Activated naive CD8-positive, alpha-beta T cell treated with anti-CD3 and anti-CD28 coated beads for 36 hours (primary cell): ENCODE measurements around the gene TEDC1. TPM values are rescaled to one million over a fixed set of nuclear protein-coding genes. Genes with fewer than 3 reads are reported as not detected.
A peak's percentile ranks its signal among the peaks of the same experiment; 100 is the strongest.

Experiments used
- DNase-seq: peaks from one replicate; pipeline ENCODE4 v3.0.0; 2021
- H3K27ac Mint-ChIP-seq: one replicate; pipeline ENCODE4 v1.8.0; 2022; ENCODE audit warnings: mild to moderate bottlenecking, moderate library complexity, mixed read lengths
- H3K27me3 Mint-ChIP-seq: one replicate; pipeline ENCODE4 v1.8.0; 2022; ENCODE audit warnings: mild to moderate bottlenecking, mixed read lengths
- H3K36me3 Mint-ChIP-seq: one replicate; pipeline ENCODE4 v1.8.0; 2021; ENCODE audit warnings: mild to moderate bottlenecking, mixed read lengths
- H3K4me1 Mint-ChIP-seq: one replicate; pipeline ENCODE4 v1.8.0; 2021; ENCODE audit warnings: mixed read lengths
- H3K4me3 Mint-ChIP-seq: one replicate; pipeline ENCODE4 v1.8.0; 2022; ENCODE audit warnings: mild to moderate bottlenecking, moderate library complexity, mixed read lengths
- H3K9me3 Mint-ChIP-seq: one replicate; pipeline ENCODE4 v1.8.0; 2022; ENCODE audit warnings: mixed read lengths
- total RNA-seq, 2 experiments: library from RNA; stranded (reverse); gene quantifications; one replicate each; pipeline ENCODE4 v1.2.3, GENCODE V29; 2021

The TEDC1 gene
- total RNA-seq, 2 experiments from 2014 or later, result 33.6 to 34.9 TPM

DNA sequence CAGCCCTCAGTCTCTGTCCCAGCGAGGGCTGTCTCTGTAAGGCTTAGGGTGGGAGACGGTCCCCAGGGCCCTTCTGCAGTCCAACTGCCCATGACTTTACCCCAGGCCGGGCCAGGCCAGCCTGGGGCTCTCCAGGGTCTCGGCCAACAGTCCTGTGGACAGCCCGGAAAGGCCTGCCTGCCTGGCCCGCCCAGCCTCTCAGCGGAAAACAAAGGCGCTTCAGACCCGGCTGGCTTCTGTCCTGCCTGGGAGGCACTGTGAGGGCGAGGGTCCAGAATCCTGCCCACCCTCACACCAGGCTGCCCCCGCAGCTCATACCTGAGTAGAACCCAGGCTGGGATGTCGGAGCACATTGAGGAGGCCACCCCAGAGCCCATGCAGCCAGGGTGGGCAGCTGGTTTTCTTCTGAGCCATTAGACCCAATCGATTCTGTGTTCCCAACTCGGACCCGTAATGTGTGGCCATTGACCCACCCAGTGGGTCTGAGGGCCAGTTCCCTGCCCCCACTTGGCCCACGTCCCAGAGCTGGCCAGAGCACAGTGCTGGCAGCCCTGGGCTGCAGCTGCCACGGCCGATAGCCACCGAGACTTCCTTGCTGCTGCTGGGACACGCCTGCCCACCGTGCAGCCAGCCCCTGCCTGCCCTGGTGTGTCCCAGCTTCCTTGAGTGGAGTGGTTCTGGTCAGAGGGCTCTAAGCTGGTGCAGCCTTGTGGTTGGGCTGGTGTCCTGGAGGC, 14.8 kb upstream of the TEDC1 start:
- no peak overlapping the region for H3K27ac Mint-ChIP-seq
- peaks cover 33% of the 10 kb centered on the region for H3K27me3 Mint-ChIP-seq
- DNase-seq, result no peak
- H3K4me3 Mint-ChIP-seq, result no peak overlapping the region
- H3K9me3 Mint-ChIP-seq, result peaks cover 3% of the 10 kb centered on the region
- H3K36me3 Mint-ChIP-seq, result no peaks in the 10 kb centered on the region
- H3K4me1 Mint-ChIP-seq, result peaks cover 14% of the 10 kb centered on the region

DNA sequence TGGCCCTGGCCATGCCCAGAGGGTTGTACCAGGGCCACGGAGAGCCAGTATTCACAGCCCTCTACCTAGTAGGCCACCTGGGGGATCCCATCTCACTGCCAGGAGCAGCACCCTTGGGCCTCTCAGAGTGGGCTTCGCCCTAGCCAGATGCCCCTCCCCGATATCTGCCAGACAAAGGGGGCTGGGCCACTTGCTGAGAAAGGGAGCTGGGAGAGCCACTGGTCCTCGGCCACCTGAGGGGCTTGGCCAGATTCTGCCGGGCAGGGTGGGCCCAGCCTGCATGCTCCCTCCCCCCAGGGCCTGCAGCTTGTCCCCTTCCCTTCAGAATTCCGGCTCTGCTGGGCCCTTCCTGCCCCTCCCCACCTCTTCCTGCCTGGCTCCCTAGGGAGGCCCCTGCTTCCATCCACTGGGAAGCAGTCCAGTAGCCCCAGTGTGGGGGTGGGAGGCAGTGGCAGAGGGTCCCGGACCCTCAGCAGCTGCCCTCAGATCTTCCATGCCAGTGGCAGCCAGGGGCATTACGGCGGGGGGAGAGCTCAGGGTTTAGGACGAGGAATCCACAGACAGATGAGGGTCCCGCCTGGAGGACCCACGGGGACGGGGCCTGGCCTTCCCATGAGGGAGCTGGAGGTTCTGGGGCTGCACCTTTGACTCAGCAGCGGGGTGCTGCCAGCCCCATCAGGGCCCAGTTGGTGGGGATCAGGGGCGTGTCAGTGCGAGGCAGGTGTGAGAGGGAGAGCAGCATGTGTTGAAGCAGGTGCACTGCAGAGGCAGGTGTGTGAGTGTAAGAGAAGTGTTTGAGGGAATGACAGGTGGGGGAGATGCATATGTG, 14.0 kb upstream of the TEDC1 start:
- Mint-ChIP-seq H3K4me1 (peaks cover 17% of the 10 kb centered on the region), H3K4me3 (peak overlapping the region; percentile 40), H3K27ac (no peak overlapping the region), H3K9me3 (peaks cover 3% of the 10 kb centered on the region), H3K36me3 (no peaks in the 10 kb centered on the region), H3K27me3 (peaks cover 33% of the 10 kb centered on the region)
- DNase-seq, result no peak

DNA sequence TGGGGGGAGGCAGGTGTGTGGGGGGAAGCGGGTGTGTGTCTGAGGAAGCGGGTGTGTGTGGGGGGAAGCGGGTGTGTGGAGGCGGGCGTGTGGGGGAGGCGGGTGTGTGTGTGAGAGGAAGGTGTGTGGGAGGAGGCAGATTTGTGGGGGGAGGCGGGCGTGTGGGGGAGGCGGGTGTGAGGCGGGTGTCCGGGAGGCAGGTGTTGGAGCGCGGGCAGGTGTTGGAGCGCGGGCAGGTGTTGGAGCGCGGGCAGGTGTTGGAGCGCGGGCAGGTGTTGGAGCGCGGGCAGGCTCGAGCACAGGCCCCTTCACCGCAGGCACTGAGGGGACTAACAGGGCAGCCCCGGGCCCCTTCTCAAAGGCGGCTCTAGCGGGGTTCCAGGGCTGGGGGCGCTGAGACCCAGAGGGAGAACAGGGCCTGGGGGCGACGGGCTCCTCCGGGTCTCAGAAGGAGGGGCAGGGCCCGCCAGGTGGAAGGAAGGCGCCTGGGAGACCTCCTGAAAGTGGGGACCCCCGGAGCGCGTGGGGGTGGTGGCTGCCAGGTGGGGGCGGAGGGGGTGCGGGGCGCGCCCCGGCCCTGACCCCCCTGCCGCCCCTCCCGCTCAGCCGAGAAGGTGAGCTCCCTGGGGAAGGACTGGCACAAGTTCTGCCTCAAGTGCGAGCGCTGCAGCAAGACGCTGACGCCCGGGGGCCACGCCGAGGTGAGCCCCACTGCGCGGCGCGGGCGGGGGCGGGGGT, 13.2 kb upstream of the TEDC1 start:
- Mint-ChIP-seq H3K9me3 (peaks cover 3% of the 10 kb centered on the region), H3K36me3 (no peaks in the 10 kb centered on the region), H3K27me3 (peaks cover 33% of the 10 kb centered on the region), H3K4me1 (peaks cover 23% of the 10 kb centered on the region), H3K27ac (no peak overlapping the region), H3K4me3 (no peak overlapping the region)
- no peak for DNase-seq

DNA sequence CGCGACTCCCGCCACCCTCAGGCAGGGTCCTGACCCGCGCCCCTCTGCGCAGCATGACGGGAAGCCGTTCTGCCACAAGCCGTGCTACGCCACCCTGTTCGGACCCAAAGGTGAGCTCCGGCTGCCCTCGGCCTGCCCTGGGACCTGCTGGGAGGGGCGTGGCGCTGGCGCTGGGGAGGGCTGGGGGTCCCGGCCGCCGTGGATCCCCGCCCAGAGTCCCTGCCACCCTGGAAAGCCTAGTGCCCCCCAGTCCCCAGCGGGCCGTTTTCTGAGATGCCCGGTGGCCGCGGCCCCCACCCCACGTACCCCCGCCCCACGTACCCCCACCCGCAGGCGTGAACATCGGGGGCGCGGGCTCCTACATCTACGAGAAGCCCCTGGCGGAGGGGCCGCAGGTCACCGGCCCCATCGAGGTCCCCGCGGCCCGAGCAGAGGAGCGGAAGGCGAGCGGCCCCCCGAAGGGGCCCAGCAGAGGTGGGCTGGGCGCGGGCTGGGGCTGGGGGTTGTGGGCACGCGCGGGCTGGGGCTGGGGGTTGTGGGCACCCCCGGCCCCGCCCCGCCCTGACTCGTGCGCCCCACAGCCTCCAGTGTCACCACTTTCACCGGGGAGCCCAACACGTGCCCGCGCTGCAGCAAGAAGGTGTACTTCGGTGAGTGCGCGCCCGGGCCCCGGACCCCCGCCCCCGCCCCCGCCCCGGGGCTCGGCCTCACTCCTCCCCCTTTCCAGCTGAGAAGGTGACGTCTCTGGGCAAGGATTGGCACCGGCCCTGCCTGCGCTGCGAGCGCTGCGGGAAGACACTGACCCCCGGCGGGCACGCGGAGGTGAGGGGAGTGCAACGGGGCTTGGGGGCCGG, 12.4 kb upstream of the TEDC1 start:
- Mint-ChIP-seq H3K27ac (no peak overlapping the region), H3K9me3 (peaks cover 3% of the 10 kb centered on the region), H3K4me3 (no peak overlapping the region), H3K27me3 (peaks cover 33% of the 10 kb centered on the region), H3K4me1 (peaks cover 23% of the 10 kb centered on the region), H3K36me3 (no peaks in the 10 kb centered on the region)
- DNase-seq, result no peak

DNA sequence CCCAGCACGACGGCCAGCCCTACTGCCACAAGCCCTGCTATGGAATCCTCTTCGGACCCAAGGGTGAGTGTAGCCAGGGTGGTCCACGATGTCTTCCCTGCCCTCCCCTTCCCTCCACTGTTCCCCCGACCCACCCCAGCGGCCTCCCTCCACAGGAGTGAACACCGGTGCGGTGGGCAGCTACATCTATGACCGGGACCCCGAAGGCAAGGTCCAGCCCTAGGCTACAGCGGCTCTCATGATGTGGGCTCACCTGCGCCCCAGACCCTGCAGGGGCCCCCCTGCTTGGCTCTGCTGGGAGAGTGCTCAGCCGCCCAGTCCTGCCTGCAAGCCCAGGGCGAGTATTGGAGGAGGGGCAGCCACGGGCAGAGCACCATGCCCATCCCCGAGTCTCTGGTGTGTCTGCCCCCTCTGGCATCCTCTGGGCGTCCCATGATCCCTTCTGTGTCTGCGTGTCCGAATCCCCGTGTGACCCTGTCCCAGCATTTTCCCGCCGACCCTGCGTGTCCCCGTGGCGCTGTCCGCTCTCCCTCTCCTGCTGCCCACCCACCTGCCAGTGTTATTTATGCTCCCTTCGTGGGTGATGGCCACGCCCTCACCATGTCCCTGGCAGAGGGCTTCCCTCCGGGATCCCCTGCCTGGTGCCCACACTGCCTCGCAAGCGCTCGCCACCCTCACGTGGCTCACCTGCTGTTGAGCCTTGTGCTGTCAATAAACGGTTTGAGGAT, 11.5 kb upstream of the TEDC1 start:
- Mint-ChIP-seq H3K36me3 (no peaks in the 10 kb centered on the region), H3K27ac (no peak overlapping the region), H3K9me3 (peaks cover 3% of the 10 kb centered on the region), H3K4me1 (peaks cover 27% of the 10 kb centered on the region), H3K4me3 (peak overlapping the region; percentile 38), H3K27me3 (peaks cover 33% of the 10 kb centered on the region)
- no peak for DNase-seq

DNA sequence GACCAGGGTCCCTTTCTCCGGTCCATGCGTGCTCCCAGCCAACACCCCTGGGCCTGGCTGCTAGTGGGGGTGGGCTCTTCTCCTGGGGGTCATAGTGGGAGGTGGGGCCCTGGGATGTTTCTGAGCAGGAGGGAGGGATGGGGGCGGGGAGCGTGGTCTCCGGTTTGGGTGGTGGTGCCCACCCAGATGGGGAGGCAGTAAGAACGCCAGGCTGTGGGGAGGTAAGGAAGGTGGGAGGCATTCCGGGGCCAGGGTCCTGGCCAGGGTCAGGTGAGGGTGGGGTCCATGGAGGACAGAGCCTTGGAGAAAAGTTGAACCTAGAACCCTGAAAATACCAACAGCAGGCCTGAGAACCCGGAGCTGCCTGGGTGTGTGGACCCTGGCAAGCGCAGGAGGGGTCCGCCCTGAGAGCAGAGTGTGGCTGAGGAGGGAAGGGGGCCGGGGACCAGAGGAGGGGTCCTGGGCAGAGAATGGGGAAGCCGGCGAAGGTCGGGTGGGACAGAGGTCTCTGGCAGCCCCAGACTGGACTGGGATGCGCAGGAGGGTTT, 10.8 kb upstream of the TEDC1 start:
- Mint-ChIP-seq H3K27me3 (peaks cover 32% of the 10 kb centered on the region), H3K9me3 (peaks cover 3% of the 10 kb centered on the region), H3K27ac (no peak overlapping the region), H3K4me1 (peaks cover 30% of the 10 kb centered on the region), H3K4me3 (no peak overlapping the region), H3K36me3 (no peaks in the 10 kb centered on the region)
- no peak for DNase-seq

DNA sequence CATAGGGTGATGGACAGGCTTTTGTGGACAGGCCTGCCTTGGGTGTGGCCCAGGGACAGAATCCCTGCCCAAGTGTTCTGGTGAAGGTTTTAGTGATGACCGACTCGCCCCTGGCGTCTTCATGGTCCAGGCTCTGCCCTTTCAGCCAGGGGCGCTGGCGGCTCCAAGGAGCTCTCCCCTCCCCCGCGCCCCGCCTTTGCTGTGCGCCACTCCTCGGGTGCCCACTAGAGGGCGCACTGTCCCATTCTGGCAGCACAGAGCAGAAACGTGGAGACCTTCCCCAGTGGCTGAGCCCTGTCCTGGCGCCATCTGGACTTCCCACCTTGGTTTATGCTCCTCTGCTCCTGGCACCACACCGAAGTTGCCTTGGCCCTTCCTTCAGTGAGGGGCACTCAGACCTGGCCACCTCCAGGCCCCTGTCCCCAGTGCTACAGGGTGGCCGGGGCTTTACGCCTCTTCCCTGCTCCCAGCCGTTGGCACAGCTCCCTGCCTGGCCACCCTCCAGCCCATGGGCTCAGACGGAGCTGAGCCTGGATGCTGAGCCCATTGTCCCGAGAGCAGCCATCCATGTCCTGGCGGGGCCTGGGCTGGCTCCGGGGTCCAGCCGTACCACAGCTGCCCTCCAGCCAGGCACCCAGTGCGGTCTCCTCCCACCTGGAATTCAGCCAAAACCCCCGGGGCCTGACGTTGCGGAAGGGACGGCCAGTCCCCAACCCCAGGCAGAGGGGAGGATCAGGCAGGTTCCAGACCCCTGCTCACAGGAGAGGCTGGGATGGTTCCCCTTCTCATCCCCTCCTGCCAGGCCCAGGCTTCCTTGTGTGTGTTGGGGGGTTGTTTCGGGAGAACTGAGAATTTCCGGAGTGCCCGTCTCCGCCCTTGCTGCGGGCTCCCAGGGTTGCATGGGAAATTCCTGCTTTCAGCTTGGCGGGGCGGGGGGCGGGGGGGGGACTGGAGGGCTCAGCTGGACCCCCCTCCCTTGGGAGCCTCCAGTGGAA, 9.9 kb upstream of the TEDC1 start:
- Mint-ChIP-seq H3K27ac (peak overlapping the region; percentile 96), H3K9me3 (peaks cover 3% of the 10 kb centered on the region), H3K4me1 (peaks cover 36% of the 10 kb centered on the region), H3K4me3 (peak overlapping the region; percentile 70), H3K27me3 (peaks cover 24% of the 10 kb centered on the region), H3K36me3 (no peaks in the 10 kb centered on the region)
- peak; percentile 92 for DNase-seq

DNA sequence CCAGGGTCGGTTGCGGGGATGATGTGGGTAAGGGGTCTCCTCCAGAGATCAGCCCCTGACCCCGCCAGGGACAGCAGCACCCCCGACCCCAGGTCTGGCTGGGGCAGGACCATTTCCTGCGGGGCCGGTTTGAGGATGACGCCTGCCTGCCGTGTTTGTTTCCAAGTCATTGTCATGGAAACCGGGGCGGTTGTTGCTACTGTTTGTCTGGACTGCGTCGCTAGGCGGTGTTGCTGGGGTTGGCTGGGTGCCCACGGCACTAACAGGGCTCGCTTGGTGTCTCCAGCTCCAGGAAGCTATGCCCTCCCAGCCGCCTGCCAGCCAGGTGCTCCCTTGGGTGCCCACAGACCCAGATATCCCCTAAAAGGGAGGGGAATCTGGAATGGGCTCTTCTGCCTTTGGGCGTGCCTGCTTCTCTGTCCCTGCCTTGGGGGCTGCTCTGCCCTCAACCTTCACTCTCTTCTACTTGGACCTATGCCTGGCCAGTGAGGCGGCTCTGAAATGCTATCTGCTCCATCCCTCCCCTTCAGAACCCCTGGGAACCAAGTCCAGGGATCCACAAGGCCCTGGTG, 9.1 kb upstream of the TEDC1 start:
- peak overlapping the region; percentile 96 for H3K27ac Mint-ChIP-seq
- peaks cover 36% of the 10 kb centered on the region for H3K4me1 Mint-ChIP-seq
- peaks cover 3% of the 10 kb centered on the region for H3K9me3 Mint-ChIP-seq
- H3K27me3 Mint-ChIP-seq, result peaks cover 20% of the 10 kb centered on the region
- no peaks in the 10 kb centered on the region for H3K36me3 Mint-ChIP-seq
- DNase-seq, result peak; percentile 93
- peak overlapping the region; percentile 69 for H3K4me3 Mint-ChIP-seq

DNA sequence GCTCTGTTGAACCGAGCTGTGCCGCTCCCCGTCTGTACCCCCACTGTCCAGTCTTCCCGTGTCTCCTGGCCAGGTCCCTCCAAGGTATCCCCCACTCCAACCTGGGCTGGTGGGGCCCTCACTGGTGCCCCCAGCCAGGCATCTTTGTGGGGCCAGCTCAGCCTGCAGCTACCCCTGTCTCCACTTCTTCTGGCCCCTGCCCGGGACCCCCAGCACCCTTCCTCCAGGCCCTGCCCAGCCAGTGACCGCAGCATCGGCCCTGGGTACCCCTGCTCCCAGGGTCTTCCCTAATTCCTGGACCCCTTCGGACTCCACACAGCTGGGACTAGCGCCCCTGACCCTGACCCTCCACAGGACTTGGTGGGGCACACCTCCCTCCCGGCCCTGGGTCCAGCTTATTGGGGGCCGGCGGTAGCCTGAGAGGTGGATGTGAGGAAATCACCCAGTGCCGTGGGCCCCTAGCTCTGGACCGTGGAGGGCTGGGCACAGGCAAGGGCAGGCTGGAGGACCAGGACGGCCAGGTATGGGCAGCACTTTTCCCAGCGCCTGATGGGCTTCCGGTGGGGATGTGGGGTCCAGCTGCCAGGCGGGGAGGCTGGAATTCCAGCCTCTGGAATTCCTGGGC, 8.4 kb upstream of the TEDC1 start:
- Mint-ChIP-seq H3K27me3 (peaks cover 14% of the 10 kb centered on the region), H3K4me3 (no peak overlapping the region), H3K36me3 (no peaks in the 10 kb centered on the region), H3K9me3 (no peaks in the 10 kb centered on the region), H3K4me1 (peaks cover 32% of the 10 kb centered on the region), H3K27ac (peak overlapping the region; percentile 96)
- no peak for DNase-seq

DNA sequence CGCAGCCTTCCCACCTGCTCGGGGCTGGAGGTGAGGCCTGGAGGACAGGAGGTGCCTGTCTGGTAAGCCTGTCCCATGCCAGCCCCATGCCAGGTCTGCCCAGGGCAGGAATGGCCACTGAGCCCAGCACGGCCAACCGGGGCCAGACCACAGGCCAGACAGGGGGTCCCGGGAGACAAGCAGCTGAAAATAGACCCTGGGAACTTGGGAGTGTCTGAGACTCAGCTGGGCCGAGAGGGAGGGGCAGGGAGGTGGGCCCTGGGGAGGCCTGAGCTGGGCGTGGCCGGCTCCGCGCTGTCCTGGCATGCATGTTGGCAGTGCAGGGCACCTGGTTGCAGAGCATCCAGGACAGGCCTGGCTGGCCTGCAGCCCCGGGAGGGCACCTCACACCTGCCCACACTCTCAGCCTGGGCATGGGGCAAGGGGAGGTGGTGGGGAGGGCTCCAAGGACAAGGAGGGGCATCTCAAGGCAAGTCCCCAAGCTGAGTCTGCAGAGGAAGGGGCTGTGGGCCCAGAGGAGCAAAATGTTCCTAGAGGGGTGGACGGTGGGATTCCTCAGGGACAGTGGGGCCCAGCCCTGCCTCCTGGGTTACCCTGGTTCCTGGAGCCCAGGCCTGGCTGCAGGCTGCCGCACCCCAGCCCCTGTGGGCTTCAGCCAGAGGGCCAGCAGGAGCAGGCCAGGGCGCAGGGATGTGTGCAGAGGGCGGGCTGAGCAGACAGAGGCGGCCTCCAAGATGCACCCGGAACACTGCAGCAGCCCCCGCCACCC, 7.6 kb upstream of the TEDC1 start:
- Mint-ChIP-seq H3K36me3 (no peaks in the 10 kb centered on the region), H3K27ac (no peak overlapping the region), H3K4me3 (no peak overlapping the region), H3K9me3 (no peaks in the 10 kb centered on the region), H3K4me1 (peaks cover 38% of the 10 kb centered on the region), H3K27me3 (peaks cover 11% of the 10 kb centered on the region)
- no peak for DNase-seq

DNA sequence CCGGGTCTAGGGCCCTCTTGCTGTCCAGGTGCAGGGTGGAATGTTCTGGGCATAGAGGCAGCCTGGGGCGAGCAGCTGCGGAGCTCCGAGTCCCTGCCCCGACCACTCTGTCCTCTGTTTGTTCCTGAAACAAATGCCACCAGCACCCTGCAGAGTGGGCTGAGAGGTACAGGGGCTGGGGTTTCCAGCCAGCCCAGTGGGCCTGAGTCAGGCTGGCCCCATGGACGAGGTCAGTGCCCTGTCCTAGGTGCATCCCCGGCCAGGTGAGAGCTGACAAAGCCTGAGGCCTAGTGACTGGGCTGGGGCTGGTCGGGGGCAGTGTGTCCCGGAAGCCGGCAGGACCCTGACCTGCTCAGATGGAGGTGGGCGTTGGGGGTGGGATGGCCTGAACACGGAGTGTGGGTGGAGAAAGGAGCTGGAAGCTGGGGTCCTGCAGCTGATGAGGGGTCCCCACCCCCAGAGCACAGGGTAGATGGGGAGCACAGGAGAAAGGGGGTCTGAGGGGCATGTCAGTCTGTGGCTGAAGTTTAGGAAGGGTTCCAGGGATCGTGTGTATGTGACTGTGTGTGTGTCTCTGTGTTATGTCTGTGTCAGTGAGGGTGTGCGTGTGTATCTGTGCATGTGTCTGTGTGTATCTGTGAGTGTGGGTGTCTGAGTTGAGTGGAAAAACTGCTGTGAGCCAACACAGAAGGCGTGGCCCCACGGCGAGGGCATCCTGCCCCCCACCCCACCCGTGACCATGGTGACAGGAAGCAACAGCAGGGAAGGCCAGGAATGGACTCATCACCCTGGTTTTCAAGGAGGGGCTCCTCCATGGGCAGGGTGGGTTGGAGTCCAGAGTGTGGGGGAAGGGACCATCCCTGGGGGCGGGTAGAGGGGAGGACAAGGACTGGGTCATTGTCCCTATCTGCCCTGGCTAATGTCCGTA, 6.7 kb upstream of the TEDC1 start:
- H3K27me3 Mint-ChIP-seq, result peaks cover 11% of the 10 kb centered on the region
- peak overlapping the region; percentile 3 for H3K27ac Mint-ChIP-seq
- H3K36me3 Mint-ChIP-seq, result no peaks in the 10 kb centered on the region
- no peaks in the 10 kb centered on the region for H3K9me3 Mint-ChIP-seq
- no peak for DNase-seq
- H3K4me3 Mint-ChIP-seq, result no peak overlapping the region
- peaks cover 43% of the 10 kb centered on the region for H3K4me1 Mint-ChIP-seq
